HG03575 (cell line): Measurements from ENCODE around the gene TNK2.
"Not testable (repeated sequence)": the region's sequence is repeated elsewhere in the genome, so short reads cannot be mapped to it uniquely, and the experiment has no call there.

Experiments
- ATAC-seq: cut with Tn5 transposase; IDR thresholded peaks from one replicate; pipeline ENCODE4 v1.9.1; 2021; ENCODE audit not compliant: unreplicated experiment, insufficient number of reproducible peaks, low FRiP score; ENCODE audit errors: extremely low read depth

The TNK2 gene

GRCh38 chr3:195875482-195876236, 32.7 kb downstream of the TNK2 start:
- no peak for ATAC-seq

- ATAC-seq: no peak
Observed at GRCh38 chr3:195873971-195874370, 34.4 kb downstream of the TNK2 start.

DNA sequence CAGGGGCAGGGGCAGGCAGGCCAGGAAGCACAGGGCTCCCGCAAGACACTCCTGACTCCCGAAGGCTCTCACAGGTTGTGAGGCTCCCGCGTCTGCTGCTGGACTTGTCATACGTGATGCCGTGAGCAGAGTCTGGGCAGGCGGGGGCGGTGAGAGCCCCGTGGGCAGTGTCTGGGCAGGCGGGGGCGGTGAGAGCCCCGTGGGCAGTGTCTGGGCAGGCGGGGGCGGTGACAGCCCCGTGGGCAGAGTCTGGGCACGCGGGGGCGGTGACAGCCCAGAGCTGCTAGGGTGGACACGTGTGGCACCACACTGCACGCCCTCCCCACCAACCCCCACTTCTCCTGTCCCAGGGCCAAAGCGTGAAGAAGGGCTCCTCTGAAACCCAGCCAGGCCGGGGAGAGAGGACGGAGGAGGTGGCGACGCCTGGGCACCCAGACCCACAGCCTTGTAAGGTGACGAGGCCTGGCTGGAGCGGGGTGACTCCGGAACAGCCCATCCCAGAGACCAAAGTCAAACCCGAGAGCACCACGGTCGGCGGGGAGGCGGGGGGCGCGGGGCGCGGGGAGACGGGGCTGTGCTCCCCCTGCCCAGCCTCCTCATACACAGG, 35.0 kb downstream of the TNK2 start:
- ATAC-seq: no peak

DNA sequence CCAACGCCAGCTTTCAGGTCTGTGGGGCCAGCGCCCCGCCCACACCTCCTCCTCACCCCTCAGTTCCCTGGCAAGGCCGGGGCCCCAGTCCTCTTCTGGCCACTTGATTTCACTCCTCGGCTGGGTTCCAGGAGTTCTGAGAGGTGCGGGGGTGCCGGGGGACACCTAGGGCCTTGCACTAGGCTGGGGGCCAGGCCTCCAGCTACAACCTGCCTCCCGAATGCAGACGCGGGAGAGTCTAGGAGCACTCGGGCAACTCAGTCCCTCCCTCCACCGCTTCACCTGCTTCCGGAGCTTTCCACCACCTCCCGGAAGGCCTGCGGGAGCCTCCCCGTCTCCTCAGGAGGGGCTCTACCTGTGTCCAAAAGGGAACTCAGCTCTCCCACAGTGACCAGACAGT, 35.6 kb downstream of the TNK2 start:
- no peak for ATAC-seq

DNA sequence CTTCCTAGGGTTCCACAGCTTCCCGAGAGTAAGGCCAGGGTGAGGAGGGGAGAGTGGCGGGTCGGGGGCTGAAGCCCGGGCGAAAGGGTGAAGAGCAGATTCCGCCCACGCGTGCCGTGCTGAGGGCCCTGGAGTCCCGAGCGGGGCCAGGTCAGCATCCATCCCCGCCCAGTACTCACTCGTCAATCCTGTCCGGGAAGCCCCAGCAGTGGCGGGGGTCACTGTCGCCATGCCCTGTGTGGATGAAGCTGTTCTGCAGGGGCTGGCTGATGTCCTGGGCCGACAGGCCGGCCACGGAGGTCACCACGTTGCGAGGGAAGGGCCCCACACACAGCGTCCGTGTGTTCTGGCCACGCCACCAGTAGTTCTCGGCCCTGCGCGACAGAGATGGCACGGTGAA, 36.3 kb downstream of the TNK2 start:
- ATAC-seq: no peak

DNA sequence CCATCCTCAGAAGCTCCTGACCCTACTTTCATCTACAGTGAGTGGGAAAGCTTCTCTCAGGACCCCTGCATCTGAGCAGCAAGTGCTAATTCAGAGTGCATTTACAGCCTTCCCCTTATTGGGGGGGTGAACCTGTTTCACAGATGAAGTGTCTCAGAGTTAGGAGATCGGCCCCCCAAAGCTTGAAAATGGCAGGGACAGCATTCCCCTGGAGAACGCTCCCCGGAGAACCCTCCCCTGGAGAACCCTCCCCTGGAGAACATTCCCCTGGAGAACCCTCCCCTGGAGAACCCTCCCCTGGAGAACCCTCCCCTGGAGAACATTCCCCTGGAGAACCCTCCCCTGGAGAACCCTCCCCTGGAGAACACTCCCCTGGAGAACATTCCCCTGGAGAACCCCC, 36.7 kb downstream of the TNK2 start:
- not testable (repeated sequence) for ATAC-seq

DNA sequence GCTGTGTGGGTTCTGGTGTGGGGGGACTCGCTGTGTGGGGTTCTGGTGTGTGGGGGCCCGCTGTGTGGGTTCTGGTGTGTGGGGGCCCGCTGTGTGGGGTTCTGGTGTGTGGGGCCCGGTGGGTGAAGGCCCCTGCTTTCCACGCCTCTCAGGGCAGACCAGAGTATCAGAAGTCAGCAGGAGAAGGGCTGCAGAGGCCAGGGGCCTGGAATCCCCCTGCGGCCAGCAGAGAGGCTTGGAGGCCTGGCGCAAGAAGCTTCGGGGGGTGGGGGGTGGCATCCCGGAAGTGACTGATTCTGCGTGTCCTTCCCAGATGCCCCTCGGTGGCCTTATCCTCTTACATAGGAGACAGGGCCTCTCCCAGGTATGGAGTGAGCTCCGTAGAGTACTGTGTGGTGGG, 37.4 kb downstream of the TNK2 start:
- no peak for ATAC-seq

- no peak for ATAC-seq
Observed at GRCh38 chr3:195870442-195870841, 37.9 kb downstream of the TNK2 start.

DNA sequence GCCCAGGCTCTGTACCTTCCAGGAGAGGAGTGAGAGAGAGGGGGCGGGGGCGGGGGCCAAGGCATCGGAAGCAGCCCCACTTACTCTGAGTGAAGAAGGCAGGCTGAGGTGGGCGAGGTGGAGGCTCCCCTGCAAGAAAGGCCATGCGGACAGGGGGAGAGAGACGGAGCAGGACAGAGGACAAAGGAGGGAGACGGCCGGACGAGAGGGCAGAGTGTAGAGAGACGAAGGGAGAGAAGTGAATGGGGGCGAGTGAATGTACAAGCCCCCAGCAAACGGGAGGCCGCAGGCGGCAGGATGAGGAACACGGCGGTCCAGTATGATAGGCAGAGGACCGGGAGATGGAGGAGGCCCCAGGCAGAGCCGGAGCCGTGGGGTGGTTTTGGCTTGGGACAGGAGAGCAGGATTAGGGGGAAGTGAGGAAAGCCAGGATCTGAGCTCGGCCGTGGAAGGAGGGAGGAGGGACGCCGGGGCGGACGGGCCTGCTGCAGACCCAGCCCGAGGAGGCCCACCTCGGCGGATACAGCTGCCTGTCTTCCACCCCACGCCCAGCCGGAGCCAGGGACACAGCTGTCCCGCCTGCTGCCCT, 38.8 kb downstream of the TNK2 start:
- no peak for ATAC-seq

DNA sequence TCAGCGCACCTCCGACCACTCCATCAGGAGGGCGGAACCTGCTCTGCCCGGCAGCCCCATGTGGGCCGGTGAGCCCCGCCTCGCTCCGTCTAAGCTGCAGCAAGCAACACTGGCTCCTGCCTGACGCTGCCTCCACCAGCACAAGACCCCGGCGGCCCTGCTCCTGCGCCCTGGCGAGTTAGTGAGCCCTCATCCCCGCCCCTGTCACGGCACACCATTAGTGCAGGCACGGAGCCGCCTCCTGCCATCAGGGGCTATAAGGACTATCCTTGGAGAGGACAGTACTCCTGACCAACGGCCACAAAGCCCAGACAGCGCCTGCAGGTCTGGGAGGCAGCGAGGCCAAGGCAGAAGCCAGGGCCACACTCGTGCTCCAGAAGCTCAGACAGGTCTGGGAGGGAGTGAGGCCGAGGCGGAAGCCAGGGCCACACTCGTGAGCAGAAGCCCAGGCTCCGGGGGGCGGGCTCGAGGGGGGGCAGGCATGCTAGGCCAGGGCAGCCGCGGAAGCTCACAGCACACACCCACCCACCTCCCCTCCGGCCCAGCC, 39.4 kb downstream of the TNK2 start:
- no peak for ATAC-seq

DNA sequence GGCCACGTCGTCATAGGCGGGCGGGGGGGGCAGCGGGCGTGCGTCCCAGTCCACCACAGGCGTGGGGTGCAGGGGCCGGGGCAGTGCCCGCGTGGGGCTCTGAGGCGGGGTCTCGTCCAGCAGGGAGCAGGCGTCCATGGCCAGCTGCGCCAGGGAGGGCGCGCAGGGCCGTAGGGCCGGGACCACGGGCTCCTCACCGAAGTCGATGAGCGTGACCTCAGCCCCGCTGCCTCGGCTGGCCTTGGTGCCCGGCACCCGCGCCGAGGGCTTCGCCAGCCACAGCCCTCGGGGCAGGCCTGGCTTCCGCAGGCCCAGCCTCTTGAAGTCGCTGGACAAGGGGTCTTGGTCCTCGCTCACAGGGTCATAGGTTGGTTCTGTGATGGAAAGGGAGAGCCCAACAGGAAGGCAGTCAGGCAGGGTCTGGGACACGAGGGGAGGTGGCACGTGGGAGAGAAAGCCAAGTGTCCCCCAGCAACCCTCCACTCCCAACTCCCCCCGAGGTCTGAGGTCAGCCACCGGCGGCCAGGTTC, 40.0 kb downstream of the TNK2 start:
- no peak for ATAC-seq

DNA sequence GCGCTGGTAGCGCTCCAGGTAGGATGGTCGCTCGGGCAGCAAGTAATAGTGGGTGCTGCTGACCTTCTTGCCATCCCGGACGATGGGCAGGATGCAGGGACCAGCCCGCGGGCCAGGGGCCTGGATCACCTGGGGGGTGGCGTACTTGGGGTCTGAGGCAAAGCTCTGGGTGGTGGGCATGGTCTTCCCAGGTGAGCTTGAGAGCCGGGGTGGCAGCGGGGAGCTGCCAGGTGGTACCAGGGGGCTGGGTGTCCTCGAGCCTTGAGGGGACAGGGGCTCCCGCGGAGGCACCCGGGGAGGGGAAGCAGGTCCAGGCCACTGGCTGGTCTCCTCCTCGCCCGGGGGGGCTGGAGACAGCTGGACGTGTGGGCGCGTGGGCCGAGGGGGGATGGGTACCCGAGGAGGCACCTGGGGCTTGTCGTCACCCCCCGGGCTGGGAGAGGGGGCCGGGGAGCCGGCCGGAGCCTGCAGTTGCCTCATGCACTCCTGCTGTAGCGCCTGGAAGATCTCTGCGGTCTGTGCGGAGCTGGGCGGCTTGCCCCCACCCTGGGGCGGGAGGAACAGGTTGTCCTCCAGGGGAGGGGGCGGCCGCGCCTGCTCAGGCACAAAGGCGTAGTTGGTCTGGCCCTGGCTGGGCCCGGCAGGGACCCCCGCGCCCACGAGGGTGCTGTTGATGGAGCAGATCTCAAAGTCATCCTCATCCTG, 40.6 kb downstream of the TNK2 start:
- no peak for ATAC-seq

DNA sequence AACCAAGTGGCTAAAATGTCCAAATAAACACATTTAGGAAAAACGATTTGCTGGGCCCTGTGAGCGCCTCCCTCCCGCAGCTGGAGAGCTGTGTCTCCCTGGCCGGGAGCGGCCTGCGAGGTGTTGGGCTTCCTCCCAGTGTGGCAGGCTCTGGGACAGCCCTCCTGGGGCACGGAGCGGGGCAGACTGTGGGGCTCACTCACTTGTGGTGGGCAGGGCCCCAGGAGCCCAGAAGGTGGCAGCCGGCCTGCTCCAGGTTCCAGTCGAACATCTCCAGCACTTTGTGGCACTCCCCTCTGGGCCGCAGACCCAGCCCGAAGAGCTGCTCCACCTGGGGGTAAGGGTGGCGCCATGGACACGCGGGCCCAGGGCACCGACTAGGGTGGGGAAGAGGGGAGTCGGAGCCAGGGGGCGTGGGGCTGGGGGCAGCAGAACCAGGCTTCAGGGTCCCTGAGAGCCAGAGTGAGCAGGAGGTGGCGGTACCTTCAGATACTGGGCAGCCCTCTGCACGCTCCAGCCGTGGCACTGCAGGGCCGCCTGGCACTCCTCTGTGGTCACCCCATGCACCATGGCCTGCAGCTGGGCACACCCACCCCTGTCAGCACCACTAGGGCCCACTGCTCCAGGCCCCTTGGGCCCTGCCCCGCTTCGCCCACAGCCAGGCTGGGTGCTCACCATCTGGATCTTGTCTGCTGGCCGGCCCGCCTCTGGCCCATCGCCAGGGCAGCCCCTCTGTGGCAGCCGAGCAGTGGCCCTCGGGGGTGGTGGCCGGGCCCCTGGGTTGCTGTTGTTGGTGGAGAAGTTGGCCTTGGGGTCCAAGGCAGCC, 41.5 kb downstream of the TNK2 start:
- no peak for ATAC-seq

DNA sequence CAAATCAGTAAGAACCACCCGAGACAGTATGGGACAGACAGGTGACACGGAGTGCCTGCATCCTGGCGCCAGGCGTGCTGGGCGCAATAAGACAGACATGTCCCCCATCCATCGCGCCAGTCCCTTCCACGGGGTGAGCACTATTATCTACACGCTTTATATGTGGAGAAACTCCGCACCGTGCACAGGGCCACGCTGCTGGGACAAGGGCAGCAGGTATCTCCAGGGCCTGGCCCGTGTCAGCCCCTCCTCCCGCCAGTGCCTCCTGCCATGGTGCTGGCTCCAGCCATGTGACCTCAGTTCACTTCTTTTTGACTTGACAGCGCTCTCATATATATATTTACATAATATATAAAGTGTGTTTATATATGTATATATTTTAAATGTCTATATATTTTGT, 42.6 kb downstream of the TNK2 start:
- ATAC-seq: no peak

- ATAC-seq: no peak
Observed at GRCh38 chr3:195863121-195864061, 45.0 kb downstream of the TNK2 start.

GRCh38 chr3:195862318-195862717, 46.0 kb downstream of the TNK2 start:
- not testable (repeated sequence) for ATAC-seq

- ATAC-seq: no peak
Observed at GRCh38 chr3:195860456-195860855, 47.9 kb downstream of the TNK2 start.
